Activated naive CD4-positive, alpha-beta T cell treated with Interleukin-2 at 50 U/mL for 16 hours (primary cell): ENCODE measurements around the gene XAB2.
"Not testable (repeated sequence)": the region's sequence is repeated elsewhere in the genome, so short reads cannot be mapped to it uniquely, and the experiment has no call there.

Experiments
- DNase-seq: peaks from one replicate; pipeline ENCODE4 v3.0.0-alpha.2; 2020

The XAB2 gene

DNA sequence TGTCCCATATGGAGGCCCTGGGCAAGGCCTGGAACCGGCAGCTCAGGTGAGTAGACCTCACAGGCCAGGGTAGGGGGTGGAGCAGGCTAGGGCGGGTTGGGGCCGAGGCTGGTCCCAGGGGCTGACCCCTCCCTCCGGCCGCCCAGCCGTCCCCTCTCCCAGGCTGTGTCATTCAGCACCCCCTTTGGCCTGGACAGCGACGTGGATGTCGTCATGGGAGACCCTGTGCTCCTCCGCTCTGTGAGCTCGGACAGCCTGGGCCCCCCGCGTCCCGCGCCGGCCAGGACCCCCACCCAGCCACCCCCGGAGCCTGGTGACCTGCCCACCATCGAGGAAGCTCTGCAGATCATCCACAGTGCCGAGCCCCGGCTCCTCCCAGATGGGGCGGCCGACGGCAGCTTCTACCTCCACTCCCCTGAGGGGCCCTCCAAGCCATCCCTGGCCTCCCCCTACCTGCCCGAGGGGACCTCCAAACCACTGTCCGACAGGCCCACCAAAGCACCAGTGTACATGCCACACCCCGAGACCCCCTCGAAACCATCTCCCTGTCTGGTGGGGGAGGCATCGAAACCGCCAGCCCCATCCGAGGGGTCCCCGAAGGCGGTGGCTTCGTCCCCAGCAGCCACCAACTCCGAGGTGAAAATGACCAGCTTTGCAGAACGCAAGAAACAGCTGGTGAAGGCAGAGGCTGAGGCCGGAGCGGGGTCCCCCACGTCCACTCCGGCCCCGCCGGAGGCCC is 17.6 kb downstream of the XAB2 start:
- DNase-seq, result no peak

DNA sequence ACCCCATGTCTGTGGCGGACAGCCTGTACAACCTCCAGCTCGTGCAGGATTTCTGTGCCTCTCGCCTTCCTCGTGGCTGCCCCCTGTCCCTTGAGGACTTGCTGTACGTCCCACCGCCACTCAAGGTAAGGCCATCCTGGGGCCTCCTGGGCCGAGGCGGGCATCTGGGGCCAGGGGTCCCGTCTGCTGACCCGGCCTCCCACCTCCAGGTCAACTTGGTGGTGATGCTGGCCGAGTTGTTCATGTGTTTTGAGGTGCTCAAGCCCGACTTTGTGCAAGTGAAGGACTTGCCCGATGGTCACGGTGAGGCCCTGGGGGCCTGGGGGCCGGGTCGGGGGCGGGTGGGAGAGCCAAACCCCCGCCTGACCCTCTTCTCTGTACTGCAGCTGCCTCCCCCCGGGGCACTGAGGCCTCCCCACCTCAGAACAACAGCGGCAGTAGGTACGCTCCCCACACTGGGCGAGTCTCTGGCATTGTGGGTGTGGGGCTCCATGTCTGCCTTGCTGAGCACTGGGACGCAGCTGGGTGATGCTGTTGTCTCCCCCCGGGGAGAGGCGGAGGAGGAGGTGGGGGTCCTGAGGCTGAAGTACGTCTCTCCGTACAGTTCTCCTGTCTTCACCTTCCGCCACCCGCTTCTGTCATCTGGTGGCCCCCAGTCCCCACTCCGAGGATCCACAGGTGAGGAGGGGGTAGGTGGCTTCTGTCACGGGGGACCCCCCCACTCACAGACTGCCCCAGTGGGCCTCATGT is 18.7 kb downstream of the XAB2 start:
- DNase-seq, result no peak

DNA sequence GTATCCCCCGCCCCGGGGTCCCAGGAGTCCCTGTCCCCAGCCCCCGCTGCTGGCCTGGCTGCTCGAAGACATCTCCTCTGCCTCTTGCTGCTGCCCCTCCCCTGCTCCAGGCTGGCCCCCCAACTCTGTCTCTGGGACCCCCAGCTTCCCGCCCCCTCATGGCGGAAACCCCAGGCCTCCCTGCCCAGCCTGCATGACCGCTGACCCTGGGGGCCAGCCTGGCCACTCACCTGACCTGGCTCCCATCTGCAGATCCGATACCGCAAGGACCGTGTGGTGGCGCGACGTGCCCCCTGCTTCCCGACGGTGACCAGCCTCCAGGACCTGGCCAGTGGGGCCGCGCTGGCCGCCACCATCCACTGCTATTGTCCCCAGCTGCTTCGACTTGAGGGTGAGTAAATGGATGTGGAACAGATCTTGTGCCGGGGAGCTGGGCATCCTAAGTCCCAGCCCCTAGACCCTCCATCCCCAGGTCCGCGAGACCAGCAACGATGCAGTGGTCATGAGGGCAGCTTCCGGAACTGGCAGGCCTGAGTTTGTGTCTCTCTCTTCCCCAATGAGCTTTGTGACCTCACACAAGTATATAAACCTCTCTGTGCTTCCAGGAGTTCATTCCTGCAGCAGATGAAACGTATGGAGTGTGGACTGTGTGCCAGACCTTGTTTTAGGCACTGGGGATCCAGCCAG is 21.3 kb downstream of the XAB2 start:
- DNase-seq, result no peak

DNA sequence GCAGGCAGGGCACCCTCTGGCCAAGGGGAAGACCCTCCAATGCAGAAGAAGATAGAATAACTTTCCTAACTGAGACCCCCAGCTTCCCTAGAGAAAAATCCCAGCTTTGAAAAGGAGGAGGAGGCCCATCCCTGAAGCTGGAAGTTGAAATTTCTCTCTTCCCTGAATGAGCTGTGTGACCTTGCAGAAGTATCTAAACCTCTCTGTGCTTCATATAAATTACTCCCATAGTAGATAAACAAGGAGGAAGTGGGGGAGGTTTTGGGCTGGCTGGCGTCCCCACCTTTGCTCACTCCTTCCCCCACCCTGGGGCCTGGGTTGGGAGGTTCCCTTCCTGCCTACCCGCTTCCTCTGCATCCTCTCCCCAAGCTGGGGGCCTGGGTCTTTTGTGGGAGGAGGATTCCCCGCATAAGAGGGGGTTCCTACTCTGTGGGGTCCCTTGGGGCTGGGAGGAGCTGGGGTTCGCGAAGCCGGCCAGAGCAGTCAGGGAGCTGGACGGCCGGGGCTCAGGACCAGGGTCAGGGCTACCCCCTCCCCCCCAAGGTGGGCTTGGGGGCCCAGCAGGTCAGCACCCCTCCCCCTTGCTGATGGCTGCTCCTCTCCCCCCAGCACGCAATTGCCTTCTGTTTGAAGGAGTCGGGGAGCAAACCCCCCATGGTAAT is 22.0 kb downstream of the XAB2 start:
- DNase-seq, result no peak

DNA sequence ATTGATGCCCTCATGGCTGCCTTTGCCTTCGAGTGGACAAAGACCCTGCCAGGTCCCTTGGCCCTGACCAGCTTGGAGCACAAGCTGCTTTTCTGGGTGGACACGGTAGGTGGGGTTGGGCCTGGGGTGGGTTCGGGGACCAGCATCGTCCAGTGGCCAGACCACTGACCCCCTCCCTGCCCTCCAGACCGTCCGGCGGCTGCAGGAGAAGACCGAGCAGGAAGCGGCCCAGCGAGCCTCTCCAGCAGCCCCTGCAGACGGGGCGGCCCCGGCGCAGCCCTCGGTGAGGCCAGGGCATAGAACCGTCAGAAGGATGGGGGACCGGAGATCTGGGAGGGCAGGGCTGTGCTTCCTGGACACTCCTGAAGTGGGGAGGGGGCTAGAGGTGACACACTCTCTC is 23.1 kb downstream of the XAB2 start:
- no peak for DNase-seq

DNA sequence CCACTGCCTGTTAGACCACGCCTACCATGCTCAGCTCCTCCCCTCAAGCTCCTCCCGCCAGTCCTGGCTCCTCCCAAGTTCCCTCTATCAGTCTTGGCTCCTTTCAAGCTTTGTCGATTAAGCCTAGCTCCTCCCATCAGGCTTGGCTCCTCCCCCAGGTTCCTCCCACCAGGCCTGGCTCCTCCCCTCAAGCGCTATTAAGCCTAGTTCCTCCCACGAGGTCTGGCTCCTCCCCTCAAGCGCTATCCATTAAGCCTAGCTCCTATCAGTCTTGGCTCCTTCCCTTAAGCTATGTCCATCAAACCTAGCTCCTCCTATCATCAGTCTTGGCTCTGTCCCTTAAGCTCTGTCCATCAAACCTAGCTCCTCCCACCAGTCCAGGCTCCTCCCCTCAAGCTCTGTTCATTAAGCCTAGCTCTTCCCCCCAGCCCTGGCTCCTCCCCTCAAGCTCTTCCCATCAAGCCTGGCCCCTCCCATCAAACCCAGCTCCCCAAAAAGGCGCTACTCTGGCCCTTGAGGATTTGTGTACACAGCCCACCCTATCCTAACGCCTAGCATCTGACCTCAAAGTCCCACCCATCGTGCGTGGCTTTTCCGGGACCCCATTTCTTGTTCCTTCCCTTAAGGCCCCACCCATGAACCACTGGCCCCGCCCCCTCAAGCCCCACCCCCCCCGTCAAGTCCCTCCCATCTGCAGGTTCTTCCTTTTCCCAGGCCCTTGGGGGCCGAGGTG is 23.7 kb downstream of the XAB2 start:
- peak; percentile 13 for DNase-seq

DNA sequence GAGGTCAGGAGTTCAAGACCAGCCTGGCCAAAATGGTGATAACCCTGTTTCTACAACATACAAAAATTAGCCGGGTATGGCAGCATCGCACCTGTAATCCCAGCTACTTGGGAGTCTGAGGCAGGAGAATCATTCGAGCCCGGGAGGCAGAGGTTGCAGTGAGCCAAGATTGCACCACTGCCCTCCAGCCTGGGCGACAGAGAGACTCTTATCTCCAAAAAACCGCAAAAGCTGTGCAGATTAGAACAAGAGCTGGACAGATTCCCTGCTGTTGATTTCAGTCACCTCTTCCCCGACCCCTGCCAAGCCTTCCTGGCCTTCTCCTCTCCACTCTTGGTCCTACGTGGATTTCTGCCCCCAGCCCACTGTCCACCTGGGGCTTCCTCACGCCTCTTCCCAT is 25.4 kb downstream of the XAB2 start:
- DNase-seq, result no peak

DNA sequence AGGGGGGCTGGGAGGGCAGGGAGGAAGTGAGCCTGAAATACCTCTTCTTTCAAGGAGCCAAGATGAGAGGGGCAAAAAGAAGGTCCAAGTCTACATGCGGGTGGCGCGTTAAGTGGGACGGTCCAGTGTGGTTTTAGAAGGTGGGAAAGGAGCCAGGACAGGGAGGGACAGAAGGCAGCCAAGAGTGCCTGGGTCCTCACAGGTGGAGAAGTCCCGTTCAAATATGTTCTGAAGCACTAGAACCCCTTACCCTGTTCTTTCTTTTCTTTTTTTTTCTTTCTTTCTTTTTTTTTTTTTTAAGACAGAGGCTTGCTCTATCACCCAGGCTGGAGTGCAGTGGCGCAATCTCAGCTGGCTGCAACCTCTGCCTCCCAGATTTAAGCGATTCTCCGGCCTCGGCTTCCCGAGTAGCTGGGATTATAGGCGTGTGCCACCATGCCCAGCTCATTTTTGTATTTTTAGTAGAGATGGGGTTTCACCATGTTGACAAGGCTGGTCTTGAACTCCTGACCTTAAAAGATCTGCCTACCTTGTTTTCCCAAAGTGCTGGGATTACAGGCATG is 26.3 kb downstream of the XAB2 start:
- DNase-seq, result no peak

DNA sequence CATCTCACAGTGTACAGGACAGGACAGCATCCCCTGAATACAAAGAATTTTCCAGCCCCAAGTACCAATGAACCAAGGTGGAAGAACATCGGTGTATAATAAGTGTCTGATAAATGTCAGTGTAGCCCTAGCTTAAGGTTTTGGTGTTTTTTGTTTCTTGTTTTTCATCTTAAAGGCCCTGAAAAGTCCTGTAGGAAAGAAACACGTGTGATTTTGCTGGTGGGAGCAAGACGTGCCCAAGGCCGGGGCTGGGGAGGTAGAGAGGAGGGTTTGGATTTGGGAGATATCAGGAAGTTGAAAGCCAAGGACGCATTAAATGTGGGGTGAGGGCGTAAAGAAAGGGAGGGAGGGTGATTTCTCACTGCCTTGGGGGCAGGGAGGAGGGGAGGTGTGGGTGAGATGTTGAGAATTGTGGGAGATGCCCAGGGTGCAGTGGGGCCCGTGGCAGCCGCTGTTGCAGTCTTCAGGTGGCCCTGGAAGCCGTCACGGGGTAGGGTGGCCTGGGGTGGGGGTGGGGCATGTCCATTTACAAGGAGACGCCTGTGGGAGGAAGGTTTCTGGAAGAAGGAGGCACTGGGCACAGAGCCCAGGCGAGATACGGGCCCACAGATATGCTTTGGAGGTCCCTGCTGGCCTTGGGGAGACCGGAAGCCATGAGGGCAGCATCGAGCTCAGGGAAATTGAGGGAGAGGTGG is 27.0 kb downstream of the XAB2 start:
- no peak for DNase-seq

DNA sequence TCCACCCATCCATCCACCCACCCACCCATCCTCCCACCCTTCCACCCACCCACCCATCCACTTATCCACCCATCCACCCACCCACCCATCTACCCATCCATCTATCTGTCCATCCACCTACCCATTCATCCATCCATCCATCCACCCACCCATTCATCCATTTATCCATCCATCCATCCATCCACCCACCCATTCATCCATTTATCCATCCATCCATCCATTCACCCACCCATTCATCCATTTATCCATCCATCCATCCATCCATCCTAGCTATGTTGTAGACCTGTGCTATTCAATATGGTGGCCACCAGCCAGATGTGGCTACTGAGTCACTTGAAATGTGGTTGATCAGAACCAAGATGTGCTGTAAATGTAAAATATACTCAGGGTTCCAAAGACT is 28.6 kb downstream of the XAB2 start:
- no peak for DNase-seq

DNA sequence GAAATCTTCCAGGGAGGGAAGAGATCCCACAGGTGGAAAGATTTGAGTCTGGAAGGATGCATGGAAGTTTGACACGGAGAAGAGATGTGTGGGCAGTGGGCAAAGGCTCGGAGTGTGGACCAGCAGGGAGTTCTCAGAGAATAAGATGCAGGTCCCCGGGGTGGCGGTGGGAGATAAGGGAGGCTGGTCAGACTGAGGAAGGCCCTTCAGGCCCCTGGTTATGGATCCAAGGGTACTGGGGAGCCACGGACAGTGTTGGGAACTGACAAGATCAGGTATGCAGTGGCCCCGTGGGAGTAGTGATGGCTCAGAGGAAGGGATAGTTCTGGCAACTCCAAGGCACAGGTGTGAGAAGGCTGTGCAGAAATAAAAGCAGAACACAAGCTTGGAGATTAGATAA is 31.2 kb downstream of the XAB2 start:
- no peak for DNase-seq

DNA sequence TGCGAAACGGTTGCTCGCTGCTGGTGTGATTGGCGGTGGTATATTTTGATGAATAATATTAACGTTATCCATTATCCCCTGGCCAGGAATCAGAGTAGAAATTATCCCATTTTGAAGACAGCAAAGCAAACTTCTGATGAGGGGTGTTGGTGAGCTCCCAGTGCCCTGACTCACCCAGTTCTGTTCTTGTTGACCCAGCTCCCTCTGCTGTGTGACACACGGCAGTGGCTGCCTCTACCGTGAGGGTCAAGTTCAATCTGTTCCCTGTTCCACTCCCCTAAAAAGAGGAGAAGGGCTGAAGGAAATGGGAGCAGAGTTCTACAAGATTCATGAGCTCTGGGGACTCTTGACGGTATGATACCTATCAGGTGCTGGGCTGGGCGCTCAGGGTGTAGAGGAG is 31.7 kb downstream of the XAB2 start:
- DNase-seq, result no peak

DNA sequence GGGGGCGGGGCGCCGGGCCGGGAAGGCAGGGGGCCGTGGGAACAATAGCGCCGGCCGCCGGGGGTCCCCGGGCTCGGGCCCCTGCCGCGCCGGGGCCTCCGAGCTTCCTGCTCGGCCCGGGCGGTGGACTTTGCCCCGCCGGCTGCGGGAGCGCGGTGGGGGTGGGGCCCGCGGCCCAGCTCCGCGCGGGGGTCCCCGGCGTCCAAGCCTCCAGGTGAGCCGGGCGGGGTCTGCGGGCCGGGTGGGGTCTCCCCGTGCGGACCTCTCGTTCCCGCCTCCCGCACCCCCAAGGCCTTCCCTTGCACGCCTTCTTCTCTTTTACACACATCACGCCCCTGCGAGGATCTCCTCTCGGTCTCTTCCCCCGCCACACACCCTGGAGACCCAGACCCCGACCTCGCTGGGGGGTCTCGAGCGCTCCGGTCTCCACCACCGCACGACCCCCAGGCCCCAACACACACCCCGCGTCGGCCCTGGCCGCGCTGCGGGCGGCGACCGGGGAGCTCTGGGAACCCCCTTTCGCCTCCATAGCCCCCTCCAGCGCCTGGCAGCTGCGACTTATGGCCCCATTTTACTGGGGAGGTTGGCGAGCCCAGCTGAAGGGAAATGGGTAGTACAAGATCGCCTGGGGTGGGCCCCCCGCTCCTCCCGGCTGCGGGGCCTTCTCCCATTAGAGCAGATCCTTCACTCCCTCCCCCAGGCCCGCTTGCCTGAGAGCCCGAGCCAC is 33.0 kb downstream of the XAB2 start:
- no peak for DNase-seq

DNA sequence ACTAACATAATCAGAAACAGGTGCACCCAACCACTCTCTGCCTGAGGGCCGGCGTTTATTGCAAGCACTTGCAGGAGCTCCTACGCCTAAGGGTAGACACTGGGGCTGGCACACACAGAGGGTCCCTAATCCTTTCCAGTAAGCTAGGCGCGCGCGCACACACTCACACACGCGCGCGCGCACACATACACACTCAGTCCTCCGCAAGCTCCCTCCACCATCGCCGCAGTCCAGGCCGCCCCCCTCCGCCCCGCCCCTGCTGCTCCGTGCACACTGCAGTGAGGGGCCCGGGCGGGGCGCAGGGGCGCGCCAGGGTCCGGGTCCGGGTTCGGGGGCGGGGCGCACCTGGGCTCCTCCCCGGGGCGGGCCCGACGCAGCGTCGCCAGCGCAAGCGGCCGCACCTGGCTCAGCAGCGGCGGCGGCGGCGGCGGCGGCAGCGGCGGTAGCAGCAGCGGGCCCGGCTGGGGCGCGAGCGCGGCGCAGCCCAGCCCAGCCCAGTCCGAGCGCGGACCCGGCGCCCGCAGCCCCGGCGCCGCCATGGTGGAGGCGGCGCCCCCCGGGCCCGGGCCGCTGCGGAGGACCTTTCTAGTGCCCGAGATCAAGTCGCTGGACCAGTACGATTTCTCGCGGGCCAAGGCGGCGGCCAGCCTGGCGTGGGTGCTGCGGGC is 33.7 kb downstream of the XAB2 start, which contains the start of gene CAMSAP3:
Gene CAMSAP3, plus strand, starts transcription at position 398 of the 668 bp plus-strand sequence. Its CDS starts 140 bp downstream, at position 538.
- peak; percentile 36 for DNase-seq

DNA sequence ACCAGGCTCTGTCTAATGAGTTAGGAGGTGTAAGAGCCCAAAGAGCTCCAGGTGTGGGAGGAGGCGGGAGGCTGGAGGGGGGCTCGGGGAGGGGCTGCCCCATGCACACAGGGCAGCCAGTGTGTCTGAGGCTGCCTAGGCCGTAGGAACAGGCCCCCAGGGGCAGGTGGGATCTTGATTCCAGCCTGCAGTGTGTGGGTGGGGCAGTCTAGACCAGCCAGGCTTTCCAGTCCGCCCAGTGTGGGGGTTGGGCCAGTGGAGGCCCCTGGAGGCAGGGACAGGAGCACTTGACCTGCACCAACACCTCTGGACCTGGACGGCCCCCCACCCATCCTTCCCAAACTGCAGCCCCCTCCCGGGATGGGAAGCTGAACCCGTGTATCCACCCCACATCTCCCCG is 39.1 kb downstream of the XAB2 start:
- DNase-seq, result no peak

DNA sequence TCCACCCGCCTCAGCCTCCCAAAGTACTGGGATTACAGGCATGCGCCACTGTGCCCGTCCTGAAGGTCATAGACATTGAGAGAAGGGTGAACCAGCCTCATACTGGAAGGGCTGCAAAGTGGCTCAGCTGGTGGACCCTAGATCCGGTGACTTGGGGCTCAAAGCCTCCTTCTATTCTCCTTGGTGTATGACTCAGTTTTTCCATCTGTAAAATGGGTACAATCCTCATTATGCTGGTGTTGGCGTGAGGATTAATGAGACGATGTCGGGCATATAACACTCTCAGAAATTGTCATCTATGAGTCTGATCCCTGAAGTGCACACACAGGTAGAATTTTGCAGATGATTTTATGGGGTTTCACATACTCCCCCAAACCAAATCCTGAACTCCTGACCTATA is 39.5 kb downstream of the XAB2 start:
- DNase-seq, result no peak

DNA sequence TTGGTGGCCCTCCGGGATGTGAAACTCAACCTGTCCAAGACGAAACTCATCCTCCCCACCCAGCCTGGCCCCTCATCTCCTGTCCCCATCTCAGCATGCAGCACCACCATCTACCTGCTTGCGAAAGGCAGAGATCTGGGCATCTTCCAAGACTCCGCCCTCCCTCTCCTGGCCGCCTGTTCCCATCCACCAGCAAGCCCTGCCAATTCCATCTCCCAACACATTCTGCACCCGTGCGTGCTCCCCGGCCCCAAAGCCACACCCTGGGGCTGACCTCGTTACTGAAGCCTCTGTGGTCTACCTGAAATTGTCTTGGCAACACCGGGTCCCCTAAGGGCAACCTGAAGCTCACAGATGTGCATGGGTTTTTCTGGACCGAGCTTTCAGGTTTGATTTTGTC is 46.9 kb downstream of the XAB2 start:
- no peak for DNase-seq

DNA sequence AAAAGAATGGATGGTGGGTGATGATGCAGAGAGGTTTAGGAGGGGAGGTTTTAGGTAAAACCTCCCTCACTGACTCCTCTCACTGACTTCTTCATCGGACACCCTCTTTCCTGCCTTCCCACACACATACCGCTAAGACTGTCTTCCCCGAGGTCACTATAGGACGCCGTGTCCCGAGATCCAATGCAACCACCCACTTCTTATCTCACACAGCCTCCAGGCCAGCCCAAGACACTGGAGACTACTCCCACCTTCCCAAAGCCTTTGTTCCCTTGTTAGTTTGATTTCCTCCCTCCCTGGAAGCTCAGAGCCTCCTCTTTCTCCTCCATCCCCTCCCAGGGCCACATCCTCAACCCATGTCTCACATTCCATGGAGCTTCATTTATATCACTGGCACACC is 50.2 kb downstream of the XAB2 start:
- no peak for DNase-seq

DNA sequence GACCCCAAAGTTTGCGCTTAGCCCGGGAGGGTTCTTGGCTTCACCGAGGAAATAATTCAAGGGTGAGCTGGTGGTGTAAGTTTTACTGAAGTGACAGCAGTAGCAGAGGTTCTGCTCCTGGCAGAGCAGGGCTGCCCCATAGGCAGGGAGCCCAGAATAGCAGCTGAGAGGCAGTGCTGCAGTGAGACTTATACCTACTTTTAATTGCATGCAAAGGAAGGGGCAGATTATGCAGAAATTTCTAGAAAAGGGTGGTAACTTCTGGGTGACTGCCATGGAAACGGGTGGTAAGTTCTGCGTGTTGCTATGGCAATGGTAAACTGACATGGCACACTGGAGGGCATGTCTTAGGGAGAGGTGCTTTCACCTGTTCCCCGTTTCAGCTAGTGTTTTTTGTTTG is 51.2 kb downstream of the XAB2 start:
- DNase-seq, result no peak

DNA sequence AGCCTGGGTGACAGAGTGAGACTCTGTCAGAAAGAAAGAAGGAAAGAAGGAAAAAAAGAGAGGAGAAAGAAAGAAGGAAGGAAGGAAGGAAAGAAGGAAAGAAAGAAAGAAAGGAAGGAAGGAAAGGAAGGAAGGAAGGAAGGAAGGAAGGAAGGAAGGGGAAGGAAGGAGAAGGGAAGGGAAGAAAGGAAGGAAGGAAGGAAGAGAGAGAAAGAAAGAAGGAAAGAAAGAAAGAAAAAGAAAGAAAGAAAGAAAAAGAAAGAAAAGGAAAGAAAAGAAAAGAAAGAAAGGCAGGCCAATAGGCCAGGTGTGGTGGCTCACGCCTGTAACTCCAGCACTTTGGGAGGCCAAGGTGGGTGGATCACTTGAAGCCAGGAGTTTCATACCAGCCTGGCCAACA is 51.9 kb downstream of the XAB2 start:
- not testable (repeated sequence) for DNase-seq
